Stimulated activated CD4-positive, alpha-beta T cell treated with anti-CD3 and anti-CD28 coated beads, Interleukin-15, amount 100 ng/mL, for 24 hours (primary cell): ENCODE data around the gene KCTD15.

Source experiments
- DNase-seq: peaks from one replicate; pipeline ENCODE4 v3.0.0-alpha.2; 2020

KCTD15 gene

GRCh38 chr19:33798681-33799111, 2.0 kb downstream of the KCTD15 start:
- DNase-seq, result no peak

- DNase-seq, result no peak
Measured at GRCh38 chr19:33799476-33799875, 2.8 kb downstream of the KCTD15 start.

- DNase-seq, result no peak
Measured at GRCh38 chr19:33800012-33800680, 3.5 kb downstream of the KCTD15 start.

- DNase-seq, result no peak
Measured at GRCh38 chr19:33801411-33801810, 4.7 kb downstream of the KCTD15 start.

- DNase-seq, result no peak
Measured at GRCh38 chr19:33802001-33802400, 5.3 kb downstream of the KCTD15 start.

- no peak for DNase-seq
Measured at GRCh38 chr19:33802801-33803200, 6.1 kb downstream of the KCTD15 start.

- DNase-seq, result no peak
Measured at GRCh38 chr19:33803383-33803782, 6.7 kb downstream of the KCTD15 start.

GRCh38 chr19:33804021-33804799, 7.5 kb downstream of the KCTD15 start:
- no peak for DNase-seq

- DNase-seq, result no peak
Measured at GRCh38 chr19:33805313-33805712, 8.6 kb downstream of the KCTD15 start.

- no peak for DNase-seq
Measured at GRCh38 chr19:33805840-33806433, 9.3 kb downstream of the KCTD15 start.

GRCh38 chr19:33806434-33806881, 9.8 kb downstream of the KCTD15 start:
- no peak for DNase-seq

GRCh38 chr19:33808399-33808798, 11.7 kb downstream of the KCTD15 start:
- no peak for DNase-seq

GRCh38 chr19:33809960-33810359, 13.3 kb downstream of the KCTD15 start:
- no peak for DNase-seq

GRCh38 chr19:33810821-33811220, 14.2 kb downstream of the KCTD15 start:
- DNase-seq, result no peak

GRCh38 chr19:33811246-33811645, 14.6 kb downstream of the KCTD15 start:
- no peak for DNase-seq

- DNase-seq, result no peak
Measured at GRCh38 chr19:33811736-33812387, 15.2 kb downstream of the KCTD15 start.

- no peak for DNase-seq
Measured at GRCh38 chr19:33812388-33813330, 16.0 kb downstream of the KCTD15 start.

- no peak for DNase-seq
Measured at GRCh38 chr19:33813391-33814101, 16.9 kb downstream of the KCTD15 start.

- DNase-seq, result no peak
Measured at GRCh38 chr19:33814181-33815165, 17.8 kb downstream of the KCTD15 start.
